ENCODE results near the gene R3HDML.
"Not testable (repeated sequence)": the region's sequence is repeated elsewhere in the genome, so short reads cannot be mapped to it uniquely, and the experiment has no call there.

R3HDML gene

DNA sequence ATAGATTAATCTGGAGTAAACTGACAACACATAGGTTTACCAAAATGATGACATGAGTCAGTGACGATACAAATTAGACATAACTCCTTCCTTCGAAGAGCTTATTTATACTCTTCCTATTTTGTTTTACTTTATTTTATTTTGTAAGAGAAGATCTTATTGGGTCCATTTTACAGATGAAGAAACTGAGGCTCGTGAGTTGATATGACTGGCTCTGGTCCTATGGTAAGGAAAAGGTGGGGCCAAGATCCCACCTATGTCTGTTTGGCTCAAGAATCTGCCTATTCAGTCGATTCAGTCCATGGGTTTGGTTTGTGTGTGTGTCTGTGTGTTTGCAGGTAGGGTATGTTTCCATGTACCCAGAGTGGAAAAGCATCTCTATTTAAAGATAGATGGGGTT lies 8.4 kb upstream of the R3HDML start:
- DNase-seq = no peak

DNA sequence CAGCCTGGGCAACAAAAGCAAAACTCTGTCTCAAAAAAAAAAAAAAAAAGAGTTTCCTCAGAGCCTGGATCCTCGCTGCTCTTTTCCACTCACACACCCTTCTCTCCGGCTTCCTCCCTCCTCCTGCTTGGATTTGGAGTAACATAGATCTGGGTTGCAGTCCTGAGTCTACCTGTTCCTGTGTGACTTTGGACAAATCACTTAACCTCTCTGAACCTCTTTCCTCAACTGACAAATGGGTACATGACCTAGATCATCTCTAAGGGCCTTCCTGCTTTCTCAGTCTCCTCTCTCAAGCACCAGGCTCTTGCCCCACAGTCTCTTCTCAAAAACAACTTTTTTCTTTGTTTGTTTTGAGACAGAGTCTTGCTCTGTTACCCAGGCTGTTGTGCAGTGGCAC lies 5.6 kb upstream of the R3HDML start:
- DNase-seq = no peak

- no peak for DNase-seq
Measured at GRCh38 chr20:44334306-44334705, 2.5 kb upstream of the R3HDML start.

DNA sequence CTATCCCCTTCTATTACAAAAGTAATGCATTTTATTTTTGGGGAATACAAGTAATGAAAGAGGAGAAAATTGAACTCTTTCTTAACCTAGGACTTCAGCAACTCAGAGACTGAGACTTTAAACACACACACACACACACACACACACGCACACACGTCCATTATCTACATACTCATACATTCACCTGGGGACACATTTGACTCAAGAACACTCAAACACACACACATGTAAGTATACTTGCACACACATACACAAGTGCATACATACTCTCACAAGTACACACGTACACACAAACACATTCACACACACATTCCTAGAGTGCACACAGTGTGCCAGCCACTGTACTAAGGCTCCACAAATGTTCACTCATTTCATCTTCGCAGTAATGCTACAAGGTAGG lies 2.1 kb upstream of the R3HDML start:
- DNase-seq = no peak

- no peak for DNase-seq
Measured at GRCh38 chr20:44335675-44336074, 1.2 kb upstream of the R3HDML start.

DNA sequence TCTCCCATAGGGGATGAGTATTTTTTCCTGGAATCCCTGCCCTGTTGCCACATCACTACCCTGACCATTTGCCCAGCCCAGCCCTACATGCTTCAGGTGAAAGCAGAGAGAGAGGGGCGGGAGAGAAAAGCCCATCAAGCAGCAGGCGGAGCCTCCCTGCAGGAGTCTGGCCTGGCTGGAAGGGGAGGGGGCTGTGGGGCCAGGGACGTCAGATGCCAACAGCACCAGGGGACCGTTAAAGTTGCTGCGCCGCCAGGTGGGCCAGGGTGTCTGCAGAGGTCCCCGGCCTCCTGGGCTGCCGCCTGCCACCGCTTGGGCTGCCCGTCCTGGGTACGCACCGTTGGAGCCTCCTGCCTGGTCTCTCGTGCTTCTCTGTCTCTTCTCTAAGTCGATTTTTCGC lies 757 bp upstream of the R3HDML start:
- DNase-seq = no peak

DNA sequence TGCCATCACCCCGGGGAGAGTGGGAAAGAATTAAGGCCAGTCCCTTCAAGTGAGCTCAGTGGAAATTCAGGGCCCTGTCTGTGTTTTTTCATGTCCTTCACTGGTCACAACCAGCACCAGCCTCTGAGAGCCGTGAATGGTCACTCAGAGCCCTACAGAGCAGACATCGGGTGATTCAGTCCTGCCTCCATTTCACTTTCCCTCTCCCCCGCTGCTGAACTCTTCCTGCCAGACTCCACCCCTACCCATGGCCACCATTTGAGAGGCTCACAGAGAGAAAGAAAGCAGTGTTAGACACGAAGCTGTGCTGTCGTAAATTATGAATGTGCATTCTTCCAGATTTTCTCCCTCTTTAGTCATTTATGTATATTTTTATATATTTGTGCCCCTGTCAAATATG lies 5.4 kb downstream of the R3HDML start:
- DNase-seq = no peak

DNA sequence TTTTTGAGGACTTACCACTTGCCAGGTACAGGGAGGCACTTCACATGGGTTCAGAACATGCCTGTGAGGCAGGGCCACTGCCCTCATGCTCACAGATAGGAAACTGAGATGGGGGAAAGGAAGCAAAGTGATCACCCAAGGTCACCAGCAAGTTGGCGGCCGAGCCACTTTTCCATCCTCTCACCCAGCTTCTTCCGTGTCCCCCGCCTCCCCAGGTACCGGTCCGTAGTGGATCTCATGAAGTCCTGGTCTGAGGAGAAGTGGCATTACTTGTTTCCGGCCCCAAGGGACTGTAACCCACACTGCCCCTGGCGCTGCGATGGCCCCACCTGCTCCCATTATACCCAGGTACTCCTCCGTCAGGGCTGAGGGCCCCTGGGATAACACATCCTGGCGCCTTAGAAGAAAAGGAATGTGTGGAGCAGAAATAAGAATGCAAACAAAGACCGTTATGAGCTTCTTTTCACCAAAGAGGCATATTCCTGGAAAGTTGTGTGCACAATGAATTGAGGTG lies 6.4 kb downstream of the R3HDML start:
- no peak for DNase-seq

- DNase-seq = no peak
Measured at GRCh38 chr20:44344723-44345122, 7.9 kb downstream of the R3HDML start.

- no peak for DNase-seq
Measured at GRCh38 chr20:44345147-44345546, 8.3 kb downstream of the R3HDML start.

GRCh38 chr20:44345941-44346340 lies 9.1 kb downstream of the R3HDML start:
- DNase-seq = not testable (repeated sequence)

DNA sequence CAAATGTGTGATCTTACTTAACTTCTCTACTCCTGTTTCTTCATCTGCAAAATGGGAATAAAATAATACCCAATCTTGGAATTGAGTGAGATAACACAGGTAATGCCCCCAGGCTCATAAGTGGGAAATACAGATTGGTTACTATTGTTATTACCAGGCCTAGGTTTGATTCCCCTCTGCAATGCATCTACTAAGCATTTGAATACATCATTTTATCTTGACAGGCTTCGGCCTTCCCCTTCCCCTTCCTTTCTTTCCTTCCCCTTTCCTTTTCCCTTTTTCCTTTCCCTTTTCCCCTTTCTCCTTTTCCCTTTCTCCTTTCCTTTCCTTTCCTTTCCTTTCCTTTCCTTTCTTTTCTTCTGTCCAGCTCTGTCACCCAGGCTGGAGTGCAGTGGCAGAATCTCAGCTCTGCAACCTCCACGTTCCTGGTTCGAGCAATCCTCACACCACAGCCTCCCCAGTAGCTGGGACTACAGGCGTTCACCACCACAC lies 11.4 kb downstream of the R3HDML start:
- DNase-seq = no peak

GRCh38 chr20:44349349-44349748 lies 12.5 kb downstream of the R3HDML start:
- DNase-seq = no peak

DNA sequence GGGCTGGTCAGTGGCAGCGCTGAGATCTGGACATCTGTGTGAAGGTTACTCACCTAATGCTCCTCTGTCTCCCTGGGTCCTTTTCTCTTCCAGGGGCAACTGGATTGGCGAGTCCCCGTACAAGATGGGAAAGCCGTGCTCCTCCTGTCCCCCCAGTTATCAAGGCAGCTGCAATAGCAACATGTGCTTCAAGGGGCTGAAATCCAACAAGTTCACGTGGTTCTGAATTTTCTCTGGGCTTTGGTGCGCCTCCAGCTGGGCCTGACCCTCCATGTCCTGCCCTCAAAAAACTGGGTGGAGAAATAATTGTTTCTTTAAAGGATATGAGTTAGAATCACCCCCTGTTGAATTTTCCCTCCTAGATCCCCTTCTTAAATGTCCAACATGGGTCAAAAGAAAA lies 13.7 kb downstream of the R3HDML start:
- no peak for DNase-seq

DNA sequence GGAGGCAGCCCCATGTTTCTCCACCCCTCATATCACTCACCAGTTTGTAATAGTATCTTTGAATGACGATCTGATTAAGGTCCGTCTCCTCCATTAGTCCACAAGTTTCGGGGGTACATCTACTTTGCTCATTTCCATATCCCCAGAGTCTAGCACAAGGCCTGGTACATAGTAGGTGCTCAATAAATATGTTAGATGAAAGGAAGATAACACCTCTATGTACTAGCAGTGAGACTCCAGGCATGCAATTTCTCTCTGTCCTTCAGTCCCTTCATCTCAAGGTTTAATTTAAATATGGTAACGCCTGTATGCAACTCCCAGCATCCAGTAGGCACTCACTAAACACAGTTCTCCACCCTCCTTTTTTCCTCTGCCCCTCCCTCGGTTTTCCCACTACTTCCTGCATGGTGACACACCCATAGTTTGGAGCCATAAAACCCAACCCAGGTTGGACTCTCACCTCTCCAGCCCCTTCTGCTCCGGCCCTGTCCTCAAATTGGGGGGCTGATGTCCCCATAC lies 18.2 kb downstream of the R3HDML start:
- no peak for DNase-seq

- no peak for DNase-seq
Measured at GRCh38 chr20:44355498-44356352, 18.9 kb downstream of the R3HDML start, which contains the start of gene HNF4A. Gene HNF4A (plus strand): TSS chr20:44355699. CDS start chr20:44355805, 106 bp downstream.

DNA sequence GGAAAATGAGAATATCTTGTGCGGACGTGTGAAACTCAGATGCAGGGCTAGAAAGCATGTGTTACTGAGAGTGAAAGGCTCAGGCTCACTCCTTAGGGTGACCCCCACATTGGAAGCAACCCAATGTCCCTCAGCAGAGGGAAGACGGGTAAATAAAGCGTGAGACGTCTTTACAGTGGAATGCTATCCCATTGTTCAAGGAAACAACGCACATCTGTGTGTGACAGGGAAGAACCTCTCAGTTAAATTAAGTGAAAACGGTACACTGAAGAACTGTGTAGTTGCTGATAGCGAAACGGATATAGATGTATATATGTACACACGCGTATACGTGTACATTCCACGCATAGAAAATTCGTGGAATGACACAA lies 19.5 kb downstream of the R3HDML start:
- no peak for DNase-seq

- DNase-seq = no peak
Measured at GRCh38 chr20:44357020-44357419, 20.2 kb downstream of the R3HDML start.

DNA sequence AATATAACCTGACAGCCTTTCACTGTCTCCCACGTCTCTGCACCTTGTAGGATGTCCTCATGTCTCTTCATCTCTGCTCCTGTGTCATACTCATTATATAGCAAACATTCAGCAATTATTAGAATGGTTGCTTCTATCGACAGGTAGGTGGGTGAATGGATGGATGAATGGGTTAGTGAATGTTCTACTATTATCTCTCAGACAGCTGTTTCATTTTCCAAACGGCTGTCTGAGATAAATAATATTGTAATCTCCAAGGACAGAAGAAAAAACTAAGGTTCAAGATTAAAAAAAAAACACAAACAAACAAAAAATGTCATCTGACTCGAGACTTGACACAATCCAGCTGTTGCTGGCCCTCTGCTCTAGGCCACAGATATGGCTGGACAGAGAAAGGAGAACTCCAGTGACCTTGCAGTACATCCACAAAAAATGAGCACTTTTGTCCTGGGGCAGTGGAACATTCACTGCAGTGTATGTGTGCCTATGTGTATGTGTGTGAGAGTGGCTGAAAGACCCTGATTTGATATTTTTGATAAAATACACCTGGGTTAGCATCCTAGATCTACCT lies 20.8 kb downstream of the R3HDML start:
- no peak for DNase-seq

DNA sequence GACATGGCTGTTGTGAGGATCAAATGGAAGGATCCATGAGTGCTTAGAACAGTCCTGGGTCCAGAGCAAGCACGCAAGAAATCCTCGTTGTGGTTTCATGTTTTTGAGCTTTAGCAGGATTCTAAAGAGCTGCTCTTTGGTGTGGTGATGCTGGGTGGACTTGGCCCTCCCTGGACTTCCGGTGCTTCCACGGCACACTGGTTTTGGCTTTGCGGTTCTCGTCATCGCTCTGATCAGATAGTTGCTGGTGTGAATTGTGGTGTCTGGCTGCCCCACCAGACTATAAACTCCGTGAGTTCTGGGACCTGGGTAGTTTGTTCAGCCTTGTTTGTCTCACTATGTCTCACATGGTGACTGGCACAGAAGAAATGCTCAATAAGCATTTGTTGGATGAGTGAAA lies 21.9 kb downstream of the R3HDML start:
- DNase-seq = no peak

DNA sequence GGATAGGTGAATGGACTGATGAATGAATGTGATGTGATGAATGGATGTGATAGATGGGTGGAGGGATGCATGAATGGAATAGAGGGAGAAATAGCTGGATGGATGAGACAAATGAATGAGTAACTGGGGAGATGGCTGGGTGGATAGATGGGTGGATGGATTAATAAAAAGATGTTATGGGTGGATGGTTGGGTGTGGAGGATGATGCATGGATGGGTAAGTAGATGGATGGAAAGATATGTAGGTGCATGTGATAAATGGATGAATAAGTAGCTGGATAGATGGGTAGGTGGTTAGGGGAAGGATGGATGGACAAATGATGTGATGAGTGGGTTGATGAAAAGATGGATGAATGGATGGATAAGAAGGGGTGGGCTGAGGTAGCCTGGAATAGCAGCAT lies 23.4 kb downstream of the R3HDML start:
- DNase-seq = no peak

GRCh38 chr20:44361021-44361420 lies 24.2 kb downstream of the R3HDML start:
- DNase-seq = no peak

- DNase-seq = no peak
Measured at GRCh38 chr20:44362466-44362940, 25.7 kb downstream of the R3HDML start.

DNA sequence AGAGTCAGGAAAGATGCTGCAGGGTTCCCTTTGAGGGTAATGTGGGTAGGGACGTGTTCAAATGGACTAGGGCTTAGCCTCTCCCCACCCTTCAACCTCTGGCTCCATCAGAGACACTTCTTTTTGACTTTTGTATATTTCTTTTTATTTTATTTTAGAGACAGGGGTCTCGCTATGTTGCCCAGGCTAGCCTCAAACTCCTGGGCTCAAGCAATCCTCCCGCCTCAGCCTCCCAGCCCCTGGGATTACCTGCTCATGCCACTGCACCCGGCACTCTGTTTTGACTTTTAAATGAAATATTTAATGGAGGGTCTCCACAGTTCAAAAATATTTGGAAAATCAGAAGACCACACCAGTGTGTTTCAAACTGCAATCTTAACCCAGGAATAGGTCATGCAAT lies 27.2 kb downstream of the R3HDML start:
- DNase-seq = no peak
